ENCODE measurements around the gene BLID.

Gene BLID

GRCh38 chr11:122098261-122098980 lies 17.6 kb downstream of the BLID start:
- no peaks in the 10 kb centered on the region for H3K79me2 ChIP-seq
- H3K4me1 ChIP-seq, result peaks cover 3% of the 10 kb centered on the region
- H3K27me3 ChIP-seq (ENCODE audit: control insufficient read depth, insufficient read depth, low read length), result no peaks in the 10 kb centered on the region
- no peak overlapping the region for H2AFZ ChIP-seq
- H3K27ac ChIP-seq, result no peak overlapping the region
- no peak overlapping the region for H3K9ac ChIP-seq
- TF ChIP-seq CTCF (IDR thresholded peaks at IDR 0.05), result no peak
- H3K9me3 ChIP-seq (ENCODE audit: control insufficient read depth, low read length), result no peaks in the 10 kb centered on the region
- no peaks in the 10 kb centered on the region for H3K36me3 ChIP-seq (ENCODE audit: control insufficient read depth, insufficient read depth, low read length)
- no peak overlapping the region for H3K4me3 ChIP-seq (ENCODE audit: low read depth, low read length)
- H3K4me2 ChIP-seq (ENCODE audit: low read length), result no peak overlapping the region

- Histone ChIP-seq H3K4me2 (ENCODE audit: low read length) (no peak overlapping the region), H3K27ac (no peak overlapping the region), H3K4me1 (peaks cover 3% of the 10 kb centered on the region), H3K79me2 (no peaks in the 10 kb centered on the region), H3K9me3 (ENCODE audit: control insufficient read depth, low read length) (no peaks in the 10 kb centered on the region), H3K36me3 (ENCODE audit: control insufficient read depth, insufficient read depth, low read length) (no peaks in the 10 kb centered on the region), H3K4me3 (ENCODE audit: low read depth, low read length) (no peak overlapping the region), H2AFZ (no peak overlapping the region), H3K27me3 (ENCODE audit: control insufficient read depth, insufficient read depth, low read length) (no peaks in the 10 kb centered on the region), H3K9ac (no peak overlapping the region)
- no peak for TF ChIP-seq CTCF (IDR thresholded peaks at IDR 0.05)
Observed at GRCh38 chr11:122097419-122098001, 18.5 kb downstream of the BLID start.

- Histone ChIP-seq H3K9ac (no peak overlapping the region), H3K36me3 (ENCODE audit: control insufficient read depth, insufficient read depth, low read length) (no peaks in the 10 kb centered on the region), H3K27ac (no peak overlapping the region)
Observed at GRCh38 chr11:122096272-122097112, 19.5 kb downstream of the BLID start.

GRCh38 chr11:122095681-122096262 lies 20.2 kb downstream of the BLID start:
- Histone ChIP-seq H3K27ac (no peak overlapping the region), H3K27me3 (ENCODE audit: control insufficient read depth, insufficient read depth, low read length) (no peaks in the 10 kb centered on the region), H3K9ac (no peak overlapping the region), H3K9me3 (ENCODE audit: control insufficient read depth, low read length) (no peaks in the 10 kb centered on the region), H3K4me2 (ENCODE audit: low read length) (no peak overlapping the region), H3K4me1 (no peaks in the 10 kb centered on the region), H3K36me3 (ENCODE audit: control insufficient read depth, insufficient read depth, low read length) (no peaks in the 10 kb centered on the region), H3K4me3 (ENCODE audit: low read depth, low read length) (no peak overlapping the region), H2AFZ (no peak overlapping the region), H3K79me2 (no peaks in the 10 kb centered on the region)
- TF ChIP-seq CTCF (IDR thresholded peaks at IDR 0.05), result no peak

More at GRCh38 chr11:122096272-122097112, 19.5 kb downstream of the BLID start:
- Histone ChIP-seq H3K4me3 (ENCODE audit: low read depth, low read length) (no peak overlapping the region), H3K27me3 (ENCODE audit: control insufficient read depth, insufficient read depth, low read length) (no peaks in the 10 kb centered on the region), H2AFZ (no peak overlapping the region), H3K9me3 (ENCODE audit: control insufficient read depth, low read length) (no peaks in the 10 kb centered on the region), H3K79me2 (no peaks in the 10 kb centered on the region), H3K4me2 (ENCODE audit: low read length) (no peak overlapping the region), H3K4me1 (no peaks in the 10 kb centered on the region)
- TF ChIP-seq CTCF (IDR thresholded peaks at IDR 0.05), result no peak
